WERI-Rb-1 (cell line): Measurements from ENCODE around the gene HDAC10.
"Not testable (repeated sequence)": the region's sequence is repeated elsewhere in the genome, so short reads cannot be mapped to it uniquely, and the experiment has no call there.

Source experiments
- DNase-seq: peaks from one replicate; pipeline ENCODE4 v3.0.0-alpha.2; 2020
- H3K27ac ChIP-seq: fragments of 250-450 bp; sonication (Bioruptor Pico); 2 replicates; pipeline ENCODE4 v1.5.1; 2020; ENCODE audit warnings: mild to moderate bottlenecking, moderate library complexity
- H3K27me3 ChIP-seq: fragments of 250-450 bp; sonication (Bioruptor Pico); 2 replicates; pipeline ENCODE4 v1.5.1; 2021; ENCODE audit warnings: mild to moderate bottlenecking, low read depth, moderate library complexity; ENCODE audit not compliant: insufficient read depth, severe bottlenecking
- H3K36me3 ChIP-seq: fragments of 250-450 bp; sonication (Bioruptor Pico); 2 replicates; pipeline ENCODE4 v1.5.1; 2020; ENCODE audit warnings: mild to moderate bottlenecking, moderate library complexity
- H3K4me3 ChIP-seq: 2 replicates; pipeline ENCODE4 v1.5.1; 2011; ENCODE audit warnings: low read depth, mild to moderate bottlenecking, control low read depth, low read length
- H3K9me3 ChIP-seq: fragments of 250-450 bp; sonication (Bioruptor Pico); 2 replicates; pipeline ENCODE4 v1.5.1; 2021; ENCODE audit warnings: mild to moderate bottlenecking, moderate library complexity; ENCODE audit not compliant: severe bottlenecking
- CTCF ChIP-seq: IDR thresholded peaks from 2 replicates; pipeline ENCODE4 v1.5.1; 2011; ENCODE audit warnings: low read depth, mild to moderate bottlenecking, control low read depth, inconsistent platforms, low read length

Gene HDAC10

GRCh38 chr22:50205781-50206569 lies 45.1 kb downstream of the HDAC10 start:
- no peak overlapping the region for H3K4me3 ChIP-seq
- no peak for TF ChIP-seq CTCF
- no peaks in the 10 kb centered on the region for H3K9me3 ChIP-seq
- peaks cover 37% of the 10 kb centered on the region for H3K36me3 ChIP-seq
- H3K27ac ChIP-seq = no peak overlapping the region
- no peaks in the 10 kb centered on the region for H3K27me3 ChIP-seq
- DNase-seq = no peak

- peaks cover 31% of the 10 kb centered on the region for H3K36me3 ChIP-seq
These were observed 46.1 kb downstream of the HDAC10 start for GRCh38 chr22:50204998-50205397.

GRCh38 chr22:50204571-50204970 lies 46.5 kb downstream of the HDAC10 start:
- H3K4me3 ChIP-seq = no peak overlapping the region
- no peak for DNase-seq
- H3K36me3 ChIP-seq = peaks cover 31% of the 10 kb centered on the region
- no peak for TF ChIP-seq CTCF
- H3K27ac ChIP-seq = no peak overlapping the region
- no peaks in the 10 kb centered on the region for H3K27me3 ChIP-seq
- no peaks in the 10 kb centered on the region for H3K9me3 ChIP-seq

More at GRCh38 chr22:50204998-50205397, 46.1 kb downstream of the HDAC10 start:
- not testable (repeated sequence) for DNase-seq, H3K27ac ChIP-seq, H3K27me3 ChIP-seq, H3K9me3 ChIP-seq, H3K4me3 ChIP-seq

GRCh38 chr22:50203288-50203687 lies 47.8 kb downstream of the HDAC10 start:
- Histone ChIP-seq H3K4me3 (no peak overlapping the region), H3K9me3 (no peaks in the 10 kb centered on the region), H3K27ac (no peak overlapping the region), H3K27me3 (no peaks in the 10 kb centered on the region), H3K36me3 (peaks cover 44% of the 10 kb centered on the region)
- DNase-seq = no peak
- no peak for TF ChIP-seq CTCF

- H3K27me3 ChIP-seq = no peaks in the 10 kb centered on the region
- no peak for DNase-seq
- peaks cover 48% of the 10 kb centered on the region for H3K36me3 ChIP-seq
- TF ChIP-seq CTCF = no peak
- no peaks in the 10 kb centered on the region for H3K9me3 ChIP-seq
- peak overlapping the region; percentile 42 for H3K4me3 ChIP-seq
- H3K27ac ChIP-seq = no peak overlapping the region
These were observed 48.9 kb downstream of the HDAC10 start for GRCh38 chr22:50202130-50202666.

- Histone ChIP-seq H3K27me3 (no peaks in the 10 kb centered on the region), H3K27ac (peak overlapping the region; percentile 87), H3K4me3 (peak overlapping the region; percentile 74), H3K9me3 (no peaks in the 10 kb centered on the region), H3K36me3 (peaks cover 43% of the 10 kb centered on the region)
- DNase-seq = no peak
- TF ChIP-seq CTCF = no peak
These were observed 49.6 kb downstream of the HDAC10 start for GRCh38 chr22:50201191-50202129.
